ENCODE results near the gene ABHD16A.

Gene ABHD16A

DNA sequence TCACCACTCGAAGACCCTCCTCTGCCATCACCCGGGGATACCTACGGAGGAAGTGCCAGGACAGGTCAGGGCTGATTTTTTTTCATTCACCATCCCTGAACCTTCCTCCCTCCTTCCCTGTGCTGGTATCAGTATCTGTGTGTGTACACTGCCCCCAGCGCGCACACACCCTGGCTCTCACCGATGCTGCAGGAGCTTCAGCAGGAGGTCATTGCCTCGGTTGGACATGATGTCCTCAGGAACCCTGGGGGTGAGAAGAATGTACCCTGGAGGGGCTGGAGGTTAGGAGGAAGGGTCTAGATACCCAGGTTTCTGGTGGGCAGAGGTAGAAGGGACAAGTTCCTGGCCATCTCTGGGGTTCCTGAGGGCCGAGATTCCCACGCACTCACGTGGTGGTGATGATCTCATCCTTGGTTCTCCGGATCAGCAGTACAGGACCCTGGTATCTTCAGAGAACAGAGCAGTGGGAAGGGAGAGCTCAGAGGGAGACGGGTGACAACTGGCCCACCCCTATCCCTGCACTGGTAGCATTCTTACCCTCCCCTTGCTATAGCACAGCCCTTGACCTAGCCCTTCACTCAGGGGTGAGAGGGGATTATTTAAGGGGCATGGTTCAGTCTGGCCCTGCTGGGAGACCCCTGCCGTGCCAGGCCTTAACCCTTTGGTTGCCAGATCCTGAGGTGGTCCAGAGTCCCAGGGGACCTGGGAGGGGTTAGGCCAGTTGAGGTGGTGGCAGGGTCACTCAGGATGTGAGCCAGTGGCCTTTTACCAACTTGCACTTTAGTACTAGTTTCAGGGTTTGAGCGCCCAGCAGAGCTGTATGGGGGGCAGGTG lies 15.0 kb downstream of the ABHD16A start:
- Histone ChIP-seq H3K36me3 (ENCODE audit: control insufficient read depth in 1 of 2, insufficient read depth in 2 of 2, low read length in 2 of 2) (peaks cover 52 to 68% of the 10 kb centered on the region in 2 donors), H3K27ac (ENCODE audit: low read depth, low read length) (no peak overlapping the region)

GRCh38 chr6:31687321-31687720 lies 15.8 kb downstream of the ABHD16A start:
- Histone ChIP-seq H3K4me3 (ENCODE audit: low read depth in 1 of 2, low read length in 2 of 2) (no peak overlapping the region), H3K4me1 (ENCODE audit: control insufficient read depth in 1 of 2, insufficient read depth in 2 of 2, low read length in 2 of 2) (peaks cover 16 to 26% of the 10 kb centered on the region in 2 donors), H3K9me3 (ENCODE audit: control insufficient read depth in 1 of 2, low read length in 2 of 2) (no peaks in the 10 kb centered on the region), H3K27me3 (ENCODE audit: control insufficient read depth in 1 of 2, insufficient read depth in 2 of 2, low read length in 2 of 2) (no peaks in the 10 kb centered on the region), H3K36me3 (ENCODE audit: control insufficient read depth in 1 of 2, insufficient read depth in 2 of 2, low read length in 2 of 2) (peaks cover 46 to 62% of the 10 kb centered on the region in 2 donors), H3K9ac (ENCODE audit: low read depth in 1 of 2, low read length in 2 of 2) (no peak overlapping the region), H3K27ac (ENCODE audit: low read depth, low read length) (no peak overlapping the region)

More for the DNA sequence above, 15.0 kb downstream of the ABHD16A start:
- H3K4me3 ChIP-seq (ENCODE audit: low read depth in 1 of 2, low read length in 2 of 2) = no peak overlapping the region
- peaks cover 16 to 26% of the 10 kb centered on the region in 2 donors for H3K4me1 ChIP-seq (ENCODE audit: control insufficient read depth in 1 of 2, insufficient read depth in 2 of 2, low read length in 2 of 2)
- no peaks in the 10 kb centered on the region for H3K9me3 ChIP-seq (ENCODE audit: control insufficient read depth in 1 of 2, low read length in 2 of 2)
- H3K9ac ChIP-seq (ENCODE audit: low read depth in 1 of 2, low read length in 2 of 2) = no peak overlapping the region
- no peaks in the 10 kb centered on the region for H3K27me3 ChIP-seq (ENCODE audit: control insufficient read depth in 1 of 2, insufficient read depth in 2 of 2, low read length in 2 of 2)

GRCh38 chr6:31686483-31686882 lies 16.6 kb downstream of the ABHD16A start:
- Histone ChIP-seq H3K4me3 (ENCODE audit: low read depth in 1 of 2, low read length in 2 of 2) (no peak overlapping the region), H3K27me3 (ENCODE audit: control insufficient read depth in 1 of 2, insufficient read depth in 2 of 2, low read length in 2 of 2) (no peaks in the 10 kb centered on the region), H3K9me3 (ENCODE audit: control insufficient read depth in 1 of 2, low read length in 2 of 2) (no peaks in the 10 kb centered on the region), H3K4me1 (ENCODE audit: control insufficient read depth in 1 of 2, insufficient read depth in 2 of 2, low read length in 2 of 2) (peaks cover 20 to 27% of the 10 kb centered on the region in 2 donors), H3K9ac (ENCODE audit: low read depth in 1 of 2, low read length in 2 of 2) (no peak overlapping the region), H3K27ac (ENCODE audit: low read depth, low read length) (no peak overlapping the region), H3K36me3 (ENCODE audit: control insufficient read depth in 1 of 2, insufficient read depth in 2 of 2, low read length in 2 of 2) (peaks cover 41 to 54% of the 10 kb centered on the region in 2 donors)

DNA sequence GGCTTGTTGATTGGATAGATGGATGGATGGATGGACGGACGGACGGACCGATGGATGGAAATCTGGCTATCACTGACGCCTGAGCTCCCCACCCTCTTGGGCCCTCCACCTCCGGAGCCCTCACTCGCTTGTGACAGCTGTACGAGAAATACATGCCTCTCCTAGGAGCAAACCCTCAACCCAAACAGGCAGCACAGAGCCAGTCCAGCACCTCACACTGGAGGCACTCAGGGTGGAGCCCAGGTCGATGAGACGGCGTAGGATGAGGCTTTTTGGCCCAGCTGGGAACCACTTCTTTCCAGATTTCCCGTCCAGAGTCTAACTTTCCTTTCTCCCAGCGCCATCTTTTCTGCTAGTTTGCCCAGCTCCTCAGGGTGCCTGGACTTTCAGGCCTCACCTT lies 19.5 kb downstream of the ABHD16A start:
- H3K4me3 ChIP-seq (ENCODE audit: low read depth in 1 of 2, low read length in 2 of 2) = peak overlapping the region; percentile 47 to 59
- peak overlapping the region; percentile 8 to 48 for H3K9ac ChIP-seq (ENCODE audit: low read depth in 1 of 2, low read length in 2 of 2)
- H3K4me1 ChIP-seq (ENCODE audit: control insufficient read depth in 1 of 2, insufficient read depth in 2 of 2, low read length in 2 of 2) = peaks cover 11 to 16% of the 10 kb centered on the region in 2 donors
- H3K27ac ChIP-seq (ENCODE audit: low read depth, low read length) = peak overlapping the region; percentile 65
- H3K27me3 ChIP-seq (ENCODE audit: control insufficient read depth in 1 of 2, insufficient read depth in 2 of 2, low read length in 2 of 2) = no peaks in the 10 kb centered on the region
- H3K36me3 ChIP-seq (ENCODE audit: control insufficient read depth in 1 of 2, insufficient read depth in 2 of 2, low read length in 2 of 2) = peaks cover 22 to 34% of the 10 kb centered on the region in 2 donors
- no peaks in the 10 kb centered on the region for H3K9me3 ChIP-seq (ENCODE audit: control insufficient read depth in 1 of 2, low read length in 2 of 2)

DNA sequence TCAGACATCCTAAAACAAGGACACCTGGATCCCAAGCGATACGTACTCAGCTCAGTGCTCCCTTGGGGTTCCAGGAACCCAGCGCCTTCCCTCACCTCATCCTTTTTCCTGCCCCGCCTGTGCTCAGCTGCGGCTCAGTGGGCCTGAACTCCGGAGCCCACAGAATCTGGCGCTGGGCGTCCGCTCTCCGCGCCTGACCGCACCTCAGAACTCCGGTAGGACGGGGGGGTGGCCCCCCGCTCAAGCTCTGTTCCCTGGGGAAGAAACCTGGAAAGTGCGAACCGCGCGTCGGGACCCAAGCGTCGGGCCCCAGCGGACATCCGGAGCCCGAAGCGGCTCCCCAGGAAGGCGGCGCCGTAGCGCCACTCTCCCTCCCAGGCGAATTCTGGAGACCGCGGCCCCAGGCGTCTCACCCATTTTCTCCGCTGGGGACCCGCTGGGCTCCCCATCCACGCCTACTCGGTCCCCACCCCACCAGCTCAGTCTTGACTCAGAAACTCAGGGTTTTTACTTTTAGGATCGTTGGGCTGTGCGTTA lies 21.9 kb downstream of the ABHD16A start:
- no peaks in the 10 kb centered on the region for H3K9me3 ChIP-seq (ENCODE audit: control insufficient read depth in 1 of 2, low read length in 2 of 2)
- peaks cover 5 to 10% of the 10 kb centered on the region in 2 donors for H3K36me3 ChIP-seq (ENCODE audit: control insufficient read depth in 1 of 2, insufficient read depth in 2 of 2, low read length in 2 of 2)
- H3K27ac ChIP-seq (ENCODE audit: low read depth, low read length) = peak overlapping the region; percentile 63
- no peaks in the 10 kb centered on the region for H3K27me3 ChIP-seq (ENCODE audit: control insufficient read depth in 1 of 2, insufficient read depth in 2 of 2, low read length in 2 of 2)
- H3K9ac ChIP-seq (ENCODE audit: low read depth in 1 of 2, low read length in 2 of 2) = peak overlapping the region; percentile 62 to 89
- H3K4me1 ChIP-seq (ENCODE audit: control insufficient read depth in 1 of 2, insufficient read depth in 2 of 2, low read length in 2 of 2) = peaks cover 11 to 16% of the 10 kb centered on the region in 2 donors
- H3K4me3 ChIP-seq (ENCODE audit: low read depth in 1 of 2, low read length in 2 of 2) = peak overlapping the region; percentile 66 to 75

DNA sequence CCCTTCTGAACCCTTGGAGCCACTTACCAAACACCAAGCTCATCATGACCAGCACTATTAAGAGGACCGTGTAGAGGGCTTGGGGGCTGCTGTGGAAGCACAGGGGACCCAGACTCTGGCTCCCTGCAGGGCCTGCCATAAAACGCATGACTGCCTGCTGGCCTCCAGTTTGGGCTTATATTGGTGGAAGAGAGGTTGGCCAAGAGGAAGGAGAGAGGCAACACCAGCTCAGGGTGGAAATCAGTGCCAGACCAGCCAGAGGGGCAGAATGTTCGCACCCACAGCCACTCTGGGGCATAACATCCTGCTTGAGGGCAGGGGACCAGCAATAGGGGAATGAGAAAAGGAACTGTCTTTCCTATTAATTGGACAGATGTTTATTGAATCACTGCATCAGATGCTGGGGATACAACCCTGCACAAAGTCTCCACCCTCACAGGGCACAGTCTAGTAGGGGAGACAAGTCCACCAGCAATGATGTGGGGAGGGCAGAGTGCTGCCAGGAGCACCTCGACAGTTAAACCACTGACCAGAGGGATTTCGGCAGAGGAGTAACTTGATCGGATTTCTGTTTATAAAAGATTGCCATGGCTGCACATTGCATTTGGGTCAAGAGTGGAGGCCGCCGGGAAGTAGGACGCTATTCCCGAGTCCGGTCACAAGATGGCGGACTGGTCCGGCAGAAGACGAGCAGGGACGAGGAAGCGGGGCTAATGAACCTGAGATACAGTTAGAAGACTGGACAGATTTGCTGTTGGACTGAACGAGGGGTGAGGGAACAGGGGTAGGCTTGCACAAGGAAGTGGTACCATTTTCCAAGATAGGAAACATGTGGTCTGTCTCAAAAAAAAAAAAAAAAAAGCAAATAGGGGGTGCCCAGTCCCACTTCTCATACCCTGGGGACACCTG lies 22.6 kb downstream of the ABHD16A start, which contains the start of gene LY6G5C:
TSS of gene LY6G5C (minus strand) at position 842 of the 909 bp plus-strand sequence. CDS start at position 148, 694 bp downstream.
- H3K4me1 ChIP-seq (ENCODE audit: control insufficient read depth in 1 of 2, insufficient read depth in 2 of 2, low read length in 2 of 2) = peaks cover 11 to 16% of the 10 kb centered on the region in 2 donors
- peak within 1 kb of the TSS; percentile 62 to 89 for H3K9ac ChIP-seq (ENCODE audit: low read depth in 1 of 2, low read length in 2 of 2)
- H3K4me3 ChIP-seq (ENCODE audit: low read depth in 1 of 2, low read length in 2 of 2) = peak within 1 kb of the TSS; percentile 66 to 75
- H3K27ac ChIP-seq (ENCODE audit: low read depth, low read length) = peak within 1 kb of the TSS; percentile 63
- no peaks in the 10 kb centered on the region for H3K27me3 ChIP-seq (ENCODE audit: control insufficient read depth in 1 of 2, insufficient read depth in 2 of 2, low read length in 2 of 2)
- H3K9me3 ChIP-seq (ENCODE audit: control insufficient read depth in 1 of 2, low read length in 2 of 2) = no peaks in the 10 kb centered on the region
- peaks cover 3 to 6% of the 10 kb centered on the region in 2 donors for H3K36me3 ChIP-seq (ENCODE audit: control insufficient read depth in 1 of 2, insufficient read depth in 2 of 2, low read length in 2 of 2)

DNA sequence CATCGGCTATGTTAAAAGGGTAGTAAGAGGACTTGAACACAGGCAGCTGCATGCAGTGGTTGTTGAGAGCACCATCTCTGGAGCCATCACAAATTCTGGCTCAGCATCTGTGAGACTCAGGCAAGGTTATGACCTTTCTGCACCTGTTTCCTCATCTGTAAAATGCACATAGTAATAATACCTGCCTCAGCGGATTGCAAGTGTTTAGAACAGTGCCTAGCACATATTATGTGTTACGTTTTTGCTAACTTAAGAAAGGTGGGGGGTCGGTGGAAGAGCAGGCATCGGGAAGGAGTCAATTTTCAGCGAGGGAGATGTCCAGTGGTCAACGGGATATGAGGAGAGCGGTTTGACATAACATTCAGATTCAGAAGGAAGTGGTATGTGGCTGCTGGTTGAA lies 25.2 kb downstream of the ABHD16A start:
- peaks cover 3 to 11% of the 10 kb centered on the region in 2 donors for H3K36me3 ChIP-seq (ENCODE audit: control insufficient read depth in 1 of 2, insufficient read depth in 2 of 2, low read length in 2 of 2)
- H3K27ac ChIP-seq (ENCODE audit: low read depth, low read length) = no peak overlapping the region
- peaks cover 10 to 11% of the 10 kb centered on the region in 2 donors for H3K4me1 ChIP-seq (ENCODE audit: control insufficient read depth in 1 of 2, insufficient read depth in 2 of 2, low read length in 2 of 2)
- no peaks in the 10 kb centered on the region for H3K27me3 ChIP-seq (ENCODE audit: control insufficient read depth in 1 of 2, insufficient read depth in 2 of 2, low read length in 2 of 2)
- H3K4me3 ChIP-seq (ENCODE audit: low read depth in 1 of 2, low read length in 2 of 2) = no peak overlapping the region
- no peak overlapping the region for H3K9ac ChIP-seq (ENCODE audit: low read depth in 1 of 2, low read length in 2 of 2)
- no peaks in the 10 kb centered on the region for H3K9me3 ChIP-seq (ENCODE audit: control insufficient read depth in 1 of 2, low read length in 2 of 2)

DNA sequence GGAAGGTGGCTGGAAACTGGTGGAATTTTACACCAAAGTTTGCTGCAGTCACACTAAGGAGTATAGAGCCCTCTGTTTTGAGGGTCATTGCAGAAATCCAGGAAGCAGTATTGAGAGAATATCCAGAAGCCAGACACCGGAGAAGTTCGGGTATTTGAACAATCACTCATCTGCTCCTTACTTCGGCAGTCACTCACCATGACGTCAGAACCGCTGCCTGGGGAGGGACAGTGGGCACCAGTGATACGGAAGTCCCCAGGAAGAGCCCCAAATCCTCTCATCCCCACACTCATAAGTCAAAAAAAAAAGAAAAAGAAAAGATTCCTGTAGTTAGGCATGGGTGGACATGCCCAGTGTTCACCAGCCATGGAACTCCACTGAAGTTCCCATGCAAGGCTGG lies 26.2 kb downstream of the ABHD16A start:
- Histone ChIP-seq H3K27ac (ENCODE audit: low read depth, low read length) (no peak overlapping the region), H3K4me1 (ENCODE audit: control insufficient read depth in 1 of 2, insufficient read depth in 2 of 2, low read length in 2 of 2) (peaks cover 10 to 11% of the 10 kb centered on the region in 2 donors), H3K36me3 (ENCODE audit: control insufficient read depth in 1 of 2, insufficient read depth in 2 of 2, low read length in 2 of 2) (peaks cover 7 to 19% of the 10 kb centered on the region in 2 donors), H3K9ac (ENCODE audit: low read depth in 1 of 2, low read length in 2 of 2) (no peak overlapping the region), H3K27me3 (ENCODE audit: control insufficient read depth in 1 of 2, insufficient read depth in 2 of 2, low read length in 2 of 2) (no peaks in the 10 kb centered on the region), H3K4me3 (ENCODE audit: low read depth in 1 of 2, low read length in 2 of 2) (no peak overlapping the region), H3K9me3 (ENCODE audit: control insufficient read depth in 1 of 2, low read length in 2 of 2) (no peaks in the 10 kb centered on the region)

- Histone ChIP-seq H3K36me3 (ENCODE audit: control insufficient read depth in 1 of 2, insufficient read depth in 2 of 2, low read length in 2 of 2) (peaks cover 12 to 24% of the 10 kb centered on the region in 2 donors), H3K9me3 (ENCODE audit: control insufficient read depth in 1 of 2, low read length in 2 of 2) (no peaks in the 10 kb centered on the region), H3K27ac (ENCODE audit: low read depth, low read length) (no peak overlapping the region), H3K4me1 (ENCODE audit: control insufficient read depth in 1 of 2, insufficient read depth in 2 of 2, low read length in 2 of 2) (peaks cover 6 to 7% of the 10 kb centered on the region in 2 donors), H3K9ac (ENCODE audit: low read depth in 1 of 2, low read length in 2 of 2) (no peak overlapping the region), H3K27me3 (ENCODE audit: control insufficient read depth in 1 of 2, insufficient read depth in 2 of 2, low read length in 2 of 2) (no peaks in the 10 kb centered on the region), H3K4me3 (ENCODE audit: low read depth in 1 of 2, low read length in 2 of 2) (no peak overlapping the region)
Observed at GRCh38 chr6:31676322-31676903, 26.7 kb downstream of the ABHD16A start.

All from duodenal mucosa (tissue), 2 donors.